ENCODE measurements around the gene PHLDB2.

The PHLDB2 gene

GRCh38 chr3:111993038-111993437 lies 134.0 kb downstream of the PHLDB2 start:
- TF ChIP-seq CTCF (conservative IDR thresholded peaks at IDR 0.05; ENCODE audit: low read depth), result no peak
- ChIA-PET POLR2A (ENCODE audit: low non-redundant PET) (no interaction called here), CTCF (interaction anchor here (0.9 kb wide), 1 partner anchor 20 kb away, joined by 3 read pairs; no protein-coding TSS in a partner anchor)
- no peak overlapping the region for H3K27ac ChIP-seq
- no peak for DNase-seq (ENCODE audit: low spot score)

- ChIA-PET POLR2A (ENCODE audit: low non-redundant PET) (no interaction called here), CTCF (interaction anchor here (1.4 kb wide), 1 partner anchor 10 kb away, joined by 10 read pairs; no protein-coding TSS in a partner anchor)
- no peak for TF ChIP-seq CTCF (conservative IDR thresholded peaks at IDR 0.05; ENCODE audit: low read depth)
- H3K27ac ChIP-seq, result no peak within 1 kb of the TSS
- no peak for DNase-seq (ENCODE audit: low spot score)
Observed at GRCh38 chr3:111998636-111999483, 139.8 kb downstream of the PHLDB2 start, which contains the start of gene TAGLN3. TAGLN3 (plus strand) TSS chr3:111998922; CDS start chr3:111999423, 501 bp downstream.

GRCh38 chr3:111999484-112000324 lies 140.6 kb downstream of the PHLDB2 start:
- POLR2A ChIA-PET (ENCODE audit: low non-redundant PET), result no interaction called here
- TF ChIP-seq CTCF (conservative IDR thresholded peaks at IDR 0.05; ENCODE audit: low read depth), result no peak
- no peak overlapping the region for H3K27ac ChIP-seq
- no peak for DNase-seq (ENCODE audit: low spot score)
- CTCF ChIA-PET, result interaction anchor here (1.4 kb wide), 1 partner anchor 11 kb away, joined by 10 read pairs; no protein-coding TSS in a partner anchor

- ChIA-PET POLR2A (ENCODE audit: low non-redundant PET) (no interaction called here), CTCF (no interaction called here)
- no peak for TF ChIP-seq CTCF (conservative IDR thresholded peaks at IDR 0.05; ENCODE audit: low read depth)
- no peak for DNase-seq (ENCODE audit: low spot score)
- no peak overlapping the region for H3K27ac ChIP-seq
Observed at GRCh38 chr3:112000367-112000771, 141.3 kb downstream of the PHLDB2 start.

GRCh38 chr3:112000966-112001365 lies 141.9 kb downstream of the PHLDB2 start:
- ChIA-PET CTCF (interaction anchor here (0.6 kb wide), 1 partner anchor 223 kb away, joined by 3 read pairs; no protein-coding TSS in a partner anchor), POLR2A (ENCODE audit: low non-redundant PET) (no interaction called here)
- TF ChIP-seq CTCF (conservative IDR thresholded peaks at IDR 0.05; ENCODE audit: low read depth), result no peak
- no peak for DNase-seq (ENCODE audit: low spot score)
- H3K27ac ChIP-seq, result no peak overlapping the region

- TF ChIP-seq CTCF (conservative IDR thresholded peaks at IDR 0.05; ENCODE audit: low read depth), result no peak
- no peak for DNase-seq (ENCODE audit: low spot score)
- POLR2A ChIA-PET (ENCODE audit: low non-redundant PET), result no interaction called here
- H3K27ac ChIP-seq, result no peak overlapping the region
- CTCF ChIA-PET, result interaction anchor here (0.6 kb wide), 1 partner anchor 224 kb away, joined by 3 read pairs; no protein-coding TSS in a partner anchor
Observed at GRCh38 chr3:112001526-112001925, 142.5 kb downstream of the PHLDB2 start.

Data from RWPE1 (cell line).